Activated CD4-positive, alpha-beta memory T cell treated with anti-CD3 and anti-CD28 coated beads for 36 hours (primary cell): ENCODE results near the gene IRF2BP2. TPM values are rescaled to one million over a fixed set of nuclear protein-coding genes. Genes with fewer than 3 reads are reported as not detected.

Source experiments
- CTCF ChIA-PET: fragments of 350-600 bp; sonication (Branson Sonifier 250); formaldehyde crosslinking; loops from one replicate; lab custom pipeline; 2021; ENCODE audit warnings: antibody characterized with exemption, inconsistent platforms; lab: Charles Lee
- POLR2A ChIA-PET: fragments of 350-600 bp; sonication (Branson Sonifier 250); formaldehyde crosslinking; loops from one replicate; lab custom pipeline; 2021; ENCODE audit warnings: antibody characterized with exemption; lab: Charles Lee
- DNase-seq: peaks from one replicate; pipeline ENCODE4 v3.0.0-alpha.2; 2020
- H3K27ac Mint-ChIP-seq: one replicate; pipeline ENCODE4 v1.8.0; 2021; ENCODE audit warnings: mixed read lengths
- H3K27me3 Mint-ChIP-seq: one replicate; pipeline ENCODE4 v1.8.0; 2021; ENCODE audit warnings: mixed read lengths
- H3K36me3 Mint-ChIP-seq: one replicate; pipeline ENCODE4 v1.8.0; 2021; ENCODE audit warnings: mixed read lengths
- H3K4me1 Mint-ChIP-seq: one replicate; pipeline ENCODE4 v1.8.0; 2021; ENCODE audit warnings: low read depth, mixed read lengths
- H3K4me3 Mint-ChIP-seq: one replicate; pipeline ENCODE4 v1.8.0; 2021; ENCODE audit warnings: mild to moderate bottlenecking, mixed read lengths
- H3K9me3 Mint-ChIP-seq: one replicate; pipeline ENCODE4 v1.8.0; 2021; ENCODE audit warnings: mixed read lengths
- intact Hi-C: fragments of 100-400 bp; cut with micrococcal nuclease; formaldehyde crosslinking; loops from one replicate; pipeline ENCODE4 v1.15.1; 2023
- total RNA-seq, 2 experiments: library from RNA; stranded (reverse); gene quantifications; one replicate each; pipeline ENCODE4 v1.2.3, GENCODE V29; 2021

The IRF2BP2 gene
- total RNA-seq, 2 experiments from 2014 or later: 139 to 147 TPM

DNA sequence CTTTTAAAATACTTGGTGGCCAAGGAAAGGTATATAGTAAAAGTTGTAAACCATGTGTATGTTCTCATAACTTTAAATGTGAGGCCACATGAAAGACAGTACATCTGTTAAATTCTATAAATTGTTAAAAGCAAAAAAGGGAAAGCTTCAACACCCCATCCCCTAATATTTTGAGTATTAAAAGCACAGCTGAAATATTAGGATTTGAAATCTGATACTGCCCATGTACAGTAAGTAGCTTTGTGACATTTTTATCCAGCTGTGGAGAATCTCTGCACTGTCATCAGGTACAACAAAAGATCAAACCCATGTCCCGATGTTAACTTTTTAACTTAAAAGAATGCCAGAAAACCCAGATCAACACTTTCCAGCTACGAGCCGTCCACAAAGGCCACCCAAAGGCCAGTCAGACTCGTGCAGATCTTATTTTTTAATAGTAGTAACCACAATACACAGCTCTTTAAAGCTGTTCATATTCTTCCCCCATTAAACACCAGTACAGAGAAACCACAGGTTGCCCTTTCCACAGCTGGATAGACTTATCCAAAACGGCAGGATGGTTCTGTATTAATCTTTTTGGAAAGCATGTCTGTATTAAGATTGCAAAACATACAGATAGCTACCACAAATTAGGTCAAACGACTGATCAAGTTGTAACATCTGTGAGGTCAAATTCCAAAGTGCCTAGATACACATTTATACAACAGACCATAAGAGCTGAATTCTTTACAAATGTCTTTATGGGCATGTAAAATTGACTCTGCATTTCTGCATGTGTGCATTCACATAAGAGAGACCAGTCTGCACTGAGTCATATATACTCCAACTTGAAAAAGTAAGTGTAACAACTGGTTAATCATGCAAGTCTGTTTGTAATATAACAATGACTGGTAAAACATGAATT lies 5.2 kb downstream of the IRF2BP2 start:
- POLR2A ChIA-PET: interaction anchor here (0.6 to 4.2 kb wide), 20 partner anchors 8 to 722 kb away, joined by 3 to 34 read pairs (median 4); partner anchors contain the start of gene TARBP1
- DNase-seq: no peak
- CTCF ChIA-PET: interaction anchor here (1.2 to 3.3 kb wide), 5 partner anchors 105 to 479 kb away, joined by 3 to 23 read pairs (median 9); no protein-coding TSS in a partner anchor
- Mint-ChIP-seq H3K4me3 (peak overlapping the region; percentile 96), H3K27me3 (peaks cover 3% of the 10 kb centered on the region), H3K27ac (peak overlapping the region; percentile 100), H3K36me3 (peaks cover 57% of the 10 kb centered on the region), H3K9me3 (no peaks in the 10 kb centered on the region), H3K4me1 (peaks cover 37% of the 10 kb centered on the region)
- intact Hi-C loops: loop anchor here (5.0 kb wide), 1 partner anchor 207 kb away; no protein-coding TSS in a partner anchor

DNA sequence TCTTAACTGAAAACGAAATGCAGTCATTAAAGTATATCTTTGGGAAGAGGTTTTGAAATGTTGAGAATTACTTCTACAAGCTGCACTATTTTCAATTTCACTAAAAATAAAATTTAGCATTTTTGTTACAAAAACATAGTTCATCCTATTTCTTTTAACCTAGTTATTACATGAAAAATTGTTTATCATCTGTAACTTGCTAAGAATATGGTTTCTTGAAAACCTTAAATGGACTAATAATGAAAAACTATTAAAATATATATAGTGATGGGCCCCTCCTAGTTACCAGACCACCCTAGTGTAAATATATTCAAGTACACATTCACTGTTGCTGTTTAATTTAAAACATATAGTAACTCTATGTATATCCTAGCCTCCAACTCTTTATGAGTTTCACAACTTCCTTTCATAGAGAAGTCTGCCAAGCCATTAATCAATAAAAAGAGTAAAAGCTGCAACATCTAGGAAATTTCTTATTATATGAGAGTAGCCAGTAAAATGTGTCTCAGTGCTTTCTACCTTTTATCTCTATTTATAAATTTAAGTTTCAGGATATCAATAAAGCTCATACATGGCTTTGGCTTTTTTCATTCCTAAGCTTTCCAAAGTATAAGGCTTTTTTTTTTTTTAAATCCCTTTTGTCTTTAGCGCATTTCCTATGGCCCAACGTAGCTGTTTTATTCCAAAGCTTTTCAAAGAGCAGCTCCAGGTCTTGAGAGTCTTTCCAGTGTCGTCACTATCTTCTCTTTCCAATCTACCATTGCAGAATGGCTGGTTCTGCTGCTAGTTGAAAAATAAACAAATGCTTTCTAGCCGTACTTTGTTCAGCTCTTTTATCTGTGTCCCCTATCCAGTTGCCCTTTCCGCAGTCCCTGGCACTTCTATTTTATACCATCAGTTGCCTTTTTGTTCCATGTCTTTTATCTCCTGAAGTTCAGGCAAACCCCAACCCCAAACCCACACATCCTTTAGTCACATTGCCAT lies 6.5 kb downstream of the IRF2BP2 start:
- H3K4me3 Mint-ChIP-seq: peak overlapping the region; percentile 96
- peak overlapping the region; percentile 100 for H3K27ac Mint-ChIP-seq
- peaks cover 49% of the 10 kb centered on the region for H3K4me1 Mint-ChIP-seq
- POLR2A ChIA-PET: interaction anchor here (0.6 to 6.1 kb wide), 14 partner anchors 7 to 501 kb away, joined by 3 to 78 read pairs (median 5); partner anchors contain the start of gene IRF2BP2
- no peak for DNase-seq
- intact Hi-C loops: loop anchor here (2.0 kb wide), 2 partner anchors 169 to 407 kb away; no protein-coding TSS in a partner anchor
- H3K9me3 Mint-ChIP-seq: no peaks in the 10 kb centered on the region
- CTCF ChIA-PET: interaction anchor here (0.7 to 3.3 kb wide), 4 partner anchors 11 to 480 kb away, joined by 3 to 23 read pairs (median 10); no protein-coding TSS in a partner anchor
- peaks cover 3% of the 10 kb centered on the region for H3K27me3 Mint-ChIP-seq
- H3K36me3 Mint-ChIP-seq: peaks cover 57% of the 10 kb centered on the region

DNA sequence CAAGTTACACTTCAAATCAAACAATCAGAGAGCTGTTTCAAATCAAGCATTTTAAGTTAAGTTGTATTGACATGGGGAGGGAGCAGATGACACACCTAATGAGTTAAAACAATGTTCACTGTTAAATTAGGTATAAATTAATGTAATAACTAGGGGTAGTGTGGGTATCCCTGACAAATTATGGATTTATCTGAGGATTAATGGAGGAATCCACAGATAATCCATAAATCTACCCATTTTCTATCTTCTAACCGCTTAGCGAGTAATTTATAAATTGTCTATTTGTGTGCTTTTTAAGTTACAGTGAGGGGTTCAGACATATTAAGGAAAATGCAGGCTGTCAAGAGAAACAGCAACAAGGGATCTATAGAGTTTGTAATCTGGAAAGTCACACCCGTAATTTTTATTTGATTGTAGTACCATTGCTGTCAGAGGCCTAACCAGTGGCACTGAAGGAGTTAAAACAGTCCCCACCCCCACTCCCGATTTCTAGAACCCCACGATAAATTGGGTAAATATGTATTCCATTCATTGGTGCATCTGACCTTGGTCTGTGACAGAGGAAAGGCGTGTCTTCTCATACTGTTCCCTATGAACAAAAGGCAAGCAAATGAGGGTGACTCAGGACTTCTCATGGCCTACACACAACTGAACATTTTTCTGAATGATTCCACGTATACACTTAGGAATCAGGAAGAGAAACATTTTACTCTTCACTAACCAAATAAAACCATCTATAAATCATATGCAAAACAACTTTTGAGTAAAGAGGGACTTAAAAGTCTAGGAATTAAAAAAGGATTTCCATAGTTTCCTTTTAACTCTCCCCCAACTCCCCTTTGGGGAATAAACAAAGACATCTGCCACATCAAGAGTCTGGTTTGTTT lies 7.4 kb downstream of the IRF2BP2 start:
- intact Hi-C loops: loop anchor here (1.0 to 2.0 kb wide), 3 partner anchors 107 to 408 kb away; no protein-coding TSS in a partner anchor
- ChIA-PET CTCF (interaction anchor here (0.7 to 5.5 kb wide), 5 partner anchors 12 to 481 kb away, joined by 3 to 35 read pairs (median 9); no protein-coding TSS in a partner anchor), POLR2A (interaction anchor here (1.0 to 6.1 kb wide), 4 partner anchors 8 to 240 kb away, joined by 3 to 78 read pairs (median 8); partner anchors contain the start of gene IRF2BP2)
- peak; percentile 49 for DNase-seq
- Mint-ChIP-seq H3K4me1 (peaks cover 57% of the 10 kb centered on the region), H3K27me3 (no peaks in the 10 kb centered on the region), H3K4me3 (peak overlapping the region; percentile 63), H3K36me3 (peaks cover 49% of the 10 kb centered on the region), H3K27ac (peak overlapping the region; percentile 100), H3K9me3 (no peaks in the 10 kb centered on the region)

DNA sequence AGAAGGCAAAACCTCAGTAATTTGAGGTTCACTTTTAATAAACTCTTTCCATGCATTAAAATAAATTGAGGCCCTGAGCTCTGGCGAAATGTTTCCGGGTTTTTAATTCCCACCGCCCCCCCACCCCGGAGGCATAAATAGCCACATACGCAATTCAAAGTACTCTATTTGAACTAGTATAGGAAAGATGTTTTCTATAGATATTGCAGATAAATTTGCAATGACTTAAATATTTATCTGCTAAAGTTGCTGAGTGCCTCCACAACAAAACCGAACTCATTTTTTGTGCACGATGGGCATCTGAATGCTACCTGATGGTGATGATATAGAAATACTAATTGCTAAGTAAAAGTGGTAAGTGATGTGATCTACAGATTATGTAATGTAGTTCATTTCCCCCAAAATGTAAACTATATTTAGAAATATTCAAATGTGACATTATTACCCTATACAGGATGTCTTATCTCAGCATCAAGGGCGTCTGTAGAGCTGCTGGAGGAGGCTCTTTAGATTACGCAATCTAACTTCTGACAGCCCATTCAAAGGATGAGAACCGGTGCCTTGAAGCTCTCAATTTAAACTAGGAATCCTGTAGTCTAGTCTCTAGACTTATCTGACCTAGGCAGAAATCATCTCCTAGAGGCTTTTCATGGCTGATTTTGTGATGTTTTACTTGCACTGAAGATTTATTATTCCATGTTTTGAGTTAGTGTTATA lies 8.5 kb downstream of the IRF2BP2 start:
- H3K4me1 Mint-ChIP-seq: peaks cover 59% of the 10 kb centered on the region
- ChIA-PET CTCF (interaction anchor here (0.7 to 5.5 kb wide), 8 partner anchors 7 to 503 kb away, joined by 3 to 35 read pairs (median 6); no protein-coding TSS in a partner anchor), POLR2A (interaction anchor here (0.7 to 6.1 kb wide), 7 partner anchors 9 to 369 kb away, joined by 3 to 78 read pairs (median 4); partner anchors contain the start of gene IRF2BP2)
- no peaks in the 10 kb centered on the region for H3K27me3 Mint-ChIP-seq
- H3K9me3 Mint-ChIP-seq: no peaks in the 10 kb centered on the region
- peak overlapping the region; percentile 73 for H3K4me3 Mint-ChIP-seq
- H3K27ac Mint-ChIP-seq: peak overlapping the region; percentile 100
- intact Hi-C loops: loop anchor here (1.0 to 2.0 kb wide), 8 partner anchors 10 to 727 kb away; partner anchors contain the start of genes ARID4B, COA6 and GGPS1
- DNase-seq: no peak
- H3K36me3 Mint-ChIP-seq: peaks cover 38% of the 10 kb centered on the region

DNA sequence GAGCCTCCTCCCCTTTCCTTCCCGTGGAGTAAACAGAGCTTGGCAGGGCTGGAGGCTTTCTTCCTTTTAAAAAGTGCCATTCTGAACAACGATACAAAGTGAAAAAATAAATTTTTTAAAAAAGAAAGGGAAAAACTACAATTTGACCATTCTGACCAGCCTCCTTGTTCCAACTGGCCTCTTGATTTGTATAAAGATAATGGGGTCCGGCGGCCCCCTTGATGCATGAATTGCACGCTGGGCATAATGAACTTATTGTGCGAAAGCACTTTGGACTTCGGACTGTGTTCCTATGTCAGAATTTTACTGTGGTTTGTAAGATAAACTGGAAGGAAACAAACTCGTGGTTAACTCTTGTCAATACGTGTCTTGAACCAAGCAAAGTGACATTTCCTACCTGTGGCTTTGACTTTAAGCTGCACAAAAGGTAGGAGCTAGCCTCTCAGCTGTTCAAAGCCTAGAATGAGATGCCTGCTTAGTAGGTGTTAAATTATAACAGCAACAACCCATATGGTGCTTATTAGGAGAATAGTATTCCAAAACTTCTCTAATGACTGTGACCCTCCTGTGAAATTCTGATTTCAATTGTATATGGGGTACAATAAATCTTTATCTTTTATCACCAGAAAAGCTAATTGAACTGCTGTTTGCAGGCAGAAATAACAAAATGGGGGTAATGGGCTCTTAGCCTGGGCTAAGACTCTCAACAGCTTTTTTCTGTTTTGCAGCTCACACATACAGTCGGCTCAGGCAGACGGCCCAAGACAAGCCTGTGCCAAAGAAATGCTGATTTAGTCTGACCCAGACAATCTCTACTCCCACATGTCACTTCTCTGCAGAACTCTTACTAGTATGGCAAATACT lies 9.3 kb downstream of the IRF2BP2 start:
- H3K4me3 Mint-ChIP-seq: peak overlapping the region; percentile 73
- no peak for DNase-seq
- CTCF ChIA-PET: interaction anchor here (1.0 to 5.5 kb wide), 8 partner anchors 8 to 504 kb away, joined by 3 to 35 read pairs (median 6); no protein-coding TSS in a partner anchor
- peaks cover 54% of the 10 kb centered on the region for H3K4me1 Mint-ChIP-seq
- POLR2A ChIA-PET: interaction anchor here (0.5 to 6.1 kb wide), 14 partner anchors 10 to 905 kb away, joined by 3 to 78 read pairs (median 3); partner anchors contain the start of gene IRF2BP2
- peak overlapping the region; percentile 100 for H3K27ac Mint-ChIP-seq
- no peaks in the 10 kb centered on the region for H3K27me3 Mint-ChIP-seq
- H3K9me3 Mint-ChIP-seq: no peaks in the 10 kb centered on the region
- H3K36me3 Mint-ChIP-seq: peaks cover 30% of the 10 kb centered on the region
- intact Hi-C loops: loop anchor here (1.0 to 2.0 kb wide), 5 partner anchors 11 to 728 kb away; partner anchors contain the start of genes ARID4B, COA6 and GGPS1

DNA sequence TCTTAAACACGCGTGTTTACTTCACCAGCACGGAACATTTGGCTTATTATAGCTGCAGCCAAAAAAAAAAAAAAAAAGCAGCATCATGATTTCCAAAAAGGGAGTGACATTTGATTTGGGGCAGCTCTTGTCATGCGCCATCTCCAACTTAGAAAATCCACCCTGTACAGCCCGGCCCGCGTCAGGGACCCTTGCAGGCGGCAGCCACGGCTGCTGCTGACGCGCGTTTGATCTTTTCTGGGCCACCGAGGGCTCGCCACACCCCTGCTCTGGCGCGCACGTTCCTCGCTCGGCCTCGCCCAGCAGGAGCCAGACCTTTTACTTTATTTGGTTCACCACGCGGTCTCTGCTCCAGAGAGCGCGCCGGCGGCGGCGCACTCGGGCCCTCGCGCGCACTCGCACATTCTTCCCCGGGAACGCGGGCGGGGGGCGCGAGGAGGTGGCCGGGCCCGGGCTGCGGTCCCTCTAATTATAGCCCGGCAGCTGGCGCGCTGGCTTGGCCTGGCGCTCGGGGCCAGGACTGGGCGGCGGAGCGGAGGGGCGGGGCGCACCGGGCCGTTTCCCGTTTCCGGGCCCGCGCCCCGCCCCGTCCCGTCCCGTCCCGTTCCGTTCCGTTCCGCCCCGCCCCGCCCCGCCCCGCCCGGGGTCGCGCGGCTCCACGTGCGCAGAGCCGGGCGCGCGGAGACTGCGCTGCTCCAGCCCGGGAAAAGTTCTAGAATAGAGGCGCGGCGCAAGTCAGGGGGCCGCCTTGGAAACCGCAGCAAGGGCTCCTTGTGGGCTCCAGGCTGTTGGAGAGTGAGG lies 10.2 kb downstream of the IRF2BP2 start:
- intact Hi-C loops: loop anchor here (2.0 to 10.0 kb wide), 5 partner anchors 99 to 729 kb away; partner anchors contain the start of genes ARID4B, COA6 and GGPS1
- peak overlapping the region; percentile 100 for H3K27ac Mint-ChIP-seq
- no peaks in the 10 kb centered on the region for H3K9me3 Mint-ChIP-seq
- ChIA-PET CTCF (interaction anchor here (0.9 to 5.5 kb wide), 9 partner anchors 9 to 505 kb away, joined by 3 to 35 read pairs (median 5); no protein-coding TSS in a partner anchor), POLR2A (interaction anchor here (0.5 to 6.1 kb wide), 16 partner anchors 11 to 905 kb away, joined by 3 to 78 read pairs (median 3); partner anchors contain the start of gene IRF2BP2)
- peak overlapping the region; percentile 85 for H3K4me3 Mint-ChIP-seq
- peaks cover 54% of the 10 kb centered on the region for H3K4me1 Mint-ChIP-seq
- DNase-seq: peak; percentile 82
- no peaks in the 10 kb centered on the region for H3K27me3 Mint-ChIP-seq
- peaks cover 23% of the 10 kb centered on the region for H3K36me3 Mint-ChIP-seq

DNA sequence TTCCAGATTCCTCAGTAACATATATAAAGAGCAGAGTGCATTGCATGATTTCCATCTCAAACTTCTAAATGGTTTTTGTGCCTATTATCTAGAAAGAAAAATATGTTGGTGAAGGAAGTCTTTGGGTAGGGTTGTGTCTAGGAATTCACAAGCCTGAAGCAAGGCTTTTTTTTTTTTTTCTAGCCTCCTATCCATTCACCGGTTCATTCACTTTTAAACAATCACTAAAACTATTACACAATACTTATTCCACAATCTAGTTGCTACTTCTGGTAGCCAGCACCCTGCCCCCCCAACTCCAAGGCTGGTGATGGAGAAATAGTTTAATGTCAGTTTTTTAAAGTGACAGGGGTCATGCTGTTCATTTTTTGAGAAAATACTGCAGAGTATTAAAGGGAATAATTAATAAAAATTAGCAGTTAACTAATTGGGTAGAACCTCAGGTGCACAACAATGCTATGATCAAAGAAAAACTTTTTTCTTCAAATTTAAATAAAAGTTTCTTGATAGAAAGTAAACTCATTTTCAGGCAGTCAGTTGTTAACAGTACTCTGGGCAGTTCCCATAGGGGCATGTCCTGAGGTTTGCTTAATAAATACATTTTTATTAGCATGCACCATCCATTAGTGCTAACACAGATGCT lies 10.9 kb downstream of the IRF2BP2 start:
- H3K27me3 Mint-ChIP-seq: no peaks in the 10 kb centered on the region

More for the DNA sequence above, 10.9 kb downstream of the IRF2BP2 start:
- POLR2A ChIA-PET: interaction anchor here (0.6 to 6.1 kb wide), 10 partner anchors 11 to 906 kb away, joined by 3 to 78 read pairs (median 3); partner anchors contain the start of gene IRF2BP2
- Mint-ChIP-seq H3K36me3 (peaks cover 17% of the 10 kb centered on the region), H3K4me3 (peak overlapping the region; percentile 85), H3K4me1 (peaks cover 53% of the 10 kb centered on the region), H3K9me3 (no peaks in the 10 kb centered on the region), H3K27ac (peak overlapping the region; percentile 95)
- CTCF ChIA-PET: interaction anchor here (0.6 to 5.5 kb wide), 7 partner anchors 13 to 825 kb away, joined by 3 to 35 read pairs (median 4); no protein-coding TSS in a partner anchor
- intact Hi-C loops: loop anchor here (1.0 to 10.0 kb wide), 2 partner anchors 274 to 484 kb away; no protein-coding TSS in a partner anchor
- DNase-seq: no peak
